Neural progenitor cell (in vitro differentiated cells): Measurements from ENCODE around the gene CRYBA4. TPM values are rescaled to one million over a fixed set of nuclear protein-coding genes. Genes with fewer than 3 reads are reported as not detected.
A peak's percentile ranks its signal among the peaks of the same experiment; 100 is the strongest.

Experiments used
- DNase-seq: peaks from one replicate; pipeline ENCODE4 v3.0.0-alpha.2; 2016; ENCODE audit warnings: low spot score
- H2AFZ ChIP-seq: fragments of 200-600 bp; sonication (generic); replicated peaks from 2 replicates; pipeline ENCODE4 v1.6.1; 2016; ENCODE audit warnings: antibody characterized with exemption
- H3F3A ChIP-seq: fragments of 200-600 bp; sonication (generic); 2 replicates; pipeline ENCODE4 v1.6.1; 2016; ENCODE audit warnings: antibody characterized with exemption, low read depth
- H3K27ac ChIP-seq: fragments of 200-600 bp; sonication (generic); 2 replicates; pipeline ENCODE4 v1.5.1; 2016; ENCODE audit warnings: mild to moderate bottlenecking
- H3K27me3 ChIP-seq: fragments of 200-600 bp; sonication (generic); 2 replicates; pipeline ENCODE4 v1.6.1; 2016; ENCODE audit warnings: mild to moderate bottlenecking, moderate library complexity
- H3K36me3 ChIP-seq: fragments of 200-600 bp; sonication (generic); 2 replicates; pipeline ENCODE4 v1.5.1; 2016
- H3K4me1 ChIP-seq: fragments of 200-600 bp; sonication (generic); 2 replicates; pipeline ENCODE4 v1.6.1; 2016; ENCODE audit warnings: mixed run types
- H3K4me2 ChIP-seq: fragments of 200-600 bp; sonication (generic); 2 replicates; pipeline ENCODE4 v1.6.1; 2016
- H3K4me3 ChIP-seq: fragments of 200-600 bp; sonication (generic); 2 replicates; pipeline ENCODE4 v1.5.1; 2016
- H3K79me2 ChIP-seq: fragments of 200-600 bp; sonication (generic); 2 replicates; pipeline ENCODE4 v1.6.1; 2016; ENCODE audit warnings: low read depth
- H3K9ac ChIP-seq: fragments of 200-600 bp; sonication (generic); 2 replicates; pipeline ENCODE4 v1.6.1; 2016
- H3K9me3 ChIP-seq: fragments of 200-600 bp; sonication (generic); 2 replicates; pipeline ENCODE4 v1.5.1; 2016; ENCODE audit warnings: low read depth
- H4K20me1 ChIP-seq: fragments of 200-600 bp; sonication (generic); 2 replicates; pipeline ENCODE4 v1.6.1; 2016; ENCODE audit warnings: low read depth
- H3K27ac Mint-ChIP-seq: 3 replicates; pipeline ENCODE4 v1.8.0; 2021; ENCODE audit warnings: mixed read lengths
- H3K27me3 Mint-ChIP-seq: 2 replicates; pipeline ENCODE4 v1.8.0; 2022; ENCODE audit warnings: low read depth, mild to moderate bottlenecking, inconsistent platforms, moderate library complexity, mixed read lengths; ENCODE audit not compliant: insufficient read depth
- H3K36me3 Mint-ChIP-seq: 3 replicates; pipeline ENCODE4 v1.8.0; 2021; ENCODE audit warnings: mixed read lengths
- H3K4me1 Mint-ChIP-seq: 3 replicates; pipeline ENCODE4 v1.8.0; 2021; ENCODE audit warnings: mixed read lengths
- H3K4me3 Mint-ChIP-seq: 3 replicates; pipeline ENCODE4 v1.8.0; 2021; ENCODE audit warnings: mild to moderate bottlenecking, moderate library complexity, mixed read lengths
- H3K9me3 Mint-ChIP-seq: 3 replicates; pipeline ENCODE4 v1.8.0; 2020; ENCODE audit warnings: mixed read lengths
- EZH2 ChIP-seq: fragments of 200-600 bp; sonication (generic); IDR thresholded peaks from 2 replicates; pipeline ENCODE4 v1.6.1; 2017; ENCODE audit warnings: antibody characterized with exemption, mild to moderate bottlenecking, moderate library complexity
- EZH2phosphoT487 ChIP-seq: fragments of 200-600 bp; sonication (generic); IDR thresholded peaks from 2 replicates; pipeline ENCODE4 v1.6.1; 2017; ENCODE audit warnings: antibody characterized with exemption
- total RNA-seq: library from RNA; depleted of rRNA; stranded (reverse); fragments of >200 nt; gene quantifications from 2 replicates; pipeline ENCODE4 v1.2.3, GENCODE V29; 2015; ENCODE audit warnings: low replicate concordance
- TF ChIP-seq, protein P1 (sequence below): fragments of 200-600 bp; sonication (generic); IDR thresholded peaks from 2 replicates; pipeline ENCODE4 v1.5.1; 2017; ENCODE audit warnings: antibody characterized with exemption, mild to moderate bottlenecking

The CRYBA4 gene
- total RNA-seq, 1 donor from 2014 or later: 1.1 TPM

DNA sequence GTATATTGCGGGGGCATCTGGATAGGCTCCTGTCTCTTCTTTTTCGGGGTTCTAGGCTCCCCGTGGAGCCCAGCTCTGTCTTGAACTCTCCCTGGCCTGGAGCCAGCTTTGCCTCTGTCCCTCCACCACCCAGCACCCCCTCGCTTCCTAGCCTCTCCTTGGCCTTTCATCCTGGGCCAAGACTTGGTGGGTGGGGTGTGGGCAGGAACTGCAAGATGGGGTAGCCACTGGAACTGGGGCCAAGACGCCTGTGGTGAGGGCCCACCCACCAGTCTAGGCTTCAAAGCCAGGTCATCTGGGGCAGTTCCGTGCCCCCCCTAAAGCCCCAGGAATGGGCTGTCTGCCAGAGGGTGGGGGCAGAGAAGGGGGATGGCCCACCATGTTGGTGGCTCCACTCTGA lies 2.3 kb upstream of the CRYBA4 start:
- Histone ChIP-seq H3K4me2 (no peak overlapping the region), H4K20me1 (no peaks in the 10 kb centered on the region), H3K27me3 (peaks cover 4% of the 10 kb centered on the region), H3K4me3 (no peak overlapping the region), H3K9ac (no peak overlapping the region), H3F3A (peaks cover 30% of the 10 kb centered on the region), H3K79me2 (no peaks in the 10 kb centered on the region), H3K9me3 (no peaks in the 10 kb centered on the region), H3K4me1 (peaks cover 44% of the 10 kb centered on the region), H3K36me3 (no peaks in the 10 kb centered on the region), H2AFZ (no peak overlapping the region), H3K27ac (no peak overlapping the region)
- Mint-ChIP-seq H3K36me3 (no peaks in the 10 kb centered on the region), H3K27ac (no peak overlapping the region), H3K4me1 (peaks cover 45% of the 10 kb centered on the region), H3K9me3 (no peaks in the 10 kb centered on the region), H3K27me3 (peaks cover 22% of the 10 kb centered on the region), H3K4me3 (no peak overlapping the region)
- DNase-seq: no peak
- TF ChIP-seq EZH2phosphoT487 (no peak), EZH2 (no peak)
- TF ChIP-seq, protein P1, sequence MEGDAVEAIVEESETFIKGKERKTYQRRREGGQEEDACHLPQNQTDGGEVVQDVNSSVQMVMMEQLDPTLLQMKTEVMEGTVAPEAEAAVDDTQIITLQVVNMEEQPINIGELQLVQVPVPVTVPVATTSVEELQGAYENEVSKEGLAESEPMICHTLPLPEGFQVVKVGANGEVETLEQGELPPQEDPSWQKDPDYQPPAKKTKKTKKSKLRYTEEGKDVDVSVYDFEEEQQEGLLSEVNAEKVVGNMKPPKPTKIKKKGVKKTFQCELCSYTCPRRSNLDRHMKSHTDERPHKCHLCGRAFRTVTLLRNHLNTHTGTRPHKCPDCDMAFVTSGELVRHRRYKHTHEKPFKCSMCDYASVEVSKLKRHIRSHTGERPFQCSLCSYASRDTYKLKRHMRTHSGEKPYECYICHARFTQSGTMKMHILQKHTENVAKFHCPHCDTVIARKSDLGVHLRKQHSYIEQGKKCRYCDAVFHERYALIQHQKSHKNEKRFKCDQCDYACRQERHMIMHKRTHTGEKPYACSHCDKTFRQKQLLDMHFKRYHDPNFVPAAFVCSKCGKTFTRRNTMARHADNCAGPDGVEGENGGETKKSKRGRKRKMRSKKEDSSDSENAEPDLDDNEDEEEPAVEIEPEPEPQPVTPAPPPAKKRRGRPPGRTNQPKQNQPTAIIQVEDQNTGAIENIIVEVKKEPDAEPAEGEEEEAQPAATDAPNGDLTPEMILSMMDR: no peak

DNA sequence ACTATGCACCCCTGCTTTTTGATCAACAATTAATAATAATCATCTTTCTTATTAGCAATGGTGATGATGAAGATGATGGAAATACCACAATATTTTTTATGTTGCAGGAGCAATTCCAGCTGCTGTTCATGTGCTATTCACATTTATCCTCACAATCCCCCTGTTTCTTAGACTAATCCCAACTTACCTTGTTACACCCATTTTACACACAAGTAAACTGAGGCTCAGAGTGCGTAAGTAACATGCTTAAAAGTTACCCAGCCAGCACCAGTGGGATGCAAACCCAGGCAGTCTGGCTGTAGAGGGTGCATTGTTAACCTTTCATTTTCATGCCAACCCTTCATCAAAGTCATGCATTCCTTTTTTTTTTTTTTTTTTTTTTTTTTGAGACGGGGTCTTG lies 1.6 kb upstream of the CRYBA4 start:
- H3K4me1 ChIP-seq: peaks cover 41% of the 10 kb centered on the region
- no peaks in the 10 kb centered on the region for H3K9me3 ChIP-seq
- no peak overlapping the region for H2AFZ ChIP-seq
- Mint-ChIP-seq H3K36me3 (no peaks in the 10 kb centered on the region), H3K4me3 (peak overlapping the region; percentile 24), H3K27ac (no peak overlapping the region), H3K4me1 (peaks cover 40% of the 10 kb centered on the region), H3K9me3 (no peaks in the 10 kb centered on the region), H3K27me3 (peaks cover 23% of the 10 kb centered on the region)
- no peaks in the 10 kb centered on the region for H3K79me2 ChIP-seq
- no peak overlapping the region for H3K4me3 ChIP-seq
- H4K20me1 ChIP-seq: no peaks in the 10 kb centered on the region
- H3K27ac ChIP-seq: no peak overlapping the region
- H3K27me3 ChIP-seq: no peaks in the 10 kb centered on the region
- no peak overlapping the region for H3K9ac ChIP-seq
- H3F3A ChIP-seq: peaks cover 30% of the 10 kb centered on the region
- no peak for DNase-seq
- TF ChIP-seq, protein P1: no peak
- TF ChIP-seq EZH2 (no peak), EZH2phosphoT487 (no peak)
- H3K36me3 ChIP-seq: no peaks in the 10 kb centered on the region
- H3K4me2 ChIP-seq: no peak overlapping the region

DNA sequence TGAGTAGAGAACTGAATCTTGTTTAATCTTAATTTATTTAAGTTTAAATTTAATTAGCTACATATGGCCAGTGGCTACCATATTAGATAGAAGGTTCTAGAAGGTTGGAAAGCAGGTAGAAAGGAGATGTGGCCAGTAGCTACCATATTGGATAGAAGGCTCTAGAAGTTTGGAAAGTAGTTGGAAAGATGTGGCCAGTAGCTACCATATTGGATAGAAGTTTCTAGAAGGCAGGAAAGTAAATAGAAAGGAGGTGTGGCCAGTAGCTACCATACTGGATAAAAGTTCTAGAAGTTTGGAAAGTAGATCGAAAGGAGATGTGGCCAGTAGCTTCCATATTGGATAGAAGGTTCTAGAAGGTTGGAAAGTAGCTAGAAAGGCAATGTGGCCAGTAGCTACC lies 2.2 kb downstream of the CRYBA4 start:
- Histone ChIP-seq H3K27ac (no peak overlapping the region), H3K4me3 (no peak overlapping the region), H3K27me3 (no peaks in the 10 kb centered on the region), H3K4me1 (peaks cover 13% of the 10 kb centered on the region), H3K4me2 (no peak overlapping the region), H4K20me1 (no peaks in the 10 kb centered on the region), H3K9me3 (no peaks in the 10 kb centered on the region), H3K36me3 (no peaks in the 10 kb centered on the region), H3K9ac (no peak overlapping the region), H3K79me2 (no peaks in the 10 kb centered on the region), H3F3A (peaks cover 3% of the 10 kb centered on the region), H2AFZ (no peak overlapping the region)
- TF ChIP-seq EZH2 (no peak), EZH2phosphoT487 (no peak)
- TF ChIP-seq, protein P1: no peak
- H3K4me1 Mint-ChIP-seq: peaks cover 9% of the 10 kb centered on the region
- no peak for DNase-seq
- H3K4me3 Mint-ChIP-seq: no peak overlapping the region
- H3K36me3 Mint-ChIP-seq: no peaks in the 10 kb centered on the region
- no peaks in the 10 kb centered on the region for H3K9me3 Mint-ChIP-seq
- H3K27me3 Mint-ChIP-seq: peaks cover 21% of the 10 kb centered on the region
- no peak overlapping the region for H3K27ac Mint-ChIP-seq
